SK-N-SH treated with all-trans-retinoic acid at 6 μM for 48 hours (cell line): ENCODE measurements around the gene GHRL.

ENCODE experiments used
- ATAC-seq: fragments of 200-7000 bp; cut with Tn5 transposase; 3 replicates; pipeline ENCODE4 v1.9.1; 2020; ENCODE audit warnings: mild to moderate bottlenecking, moderate library complexity
- ARNTL ChIP-seq: fragments of 450-650 bp; formaldehyde crosslinking; IDR thresholded peaks from 2 replicates; pipeline ENCODE4 v1.5.0; 2020; ENCODE audit warnings: low read depth, mild to moderate bottlenecking, moderate library complexity, borderline replicate concordance
- BACH2 ChIP-seq: fragments of 250-450 bp; sonication (Bioruptor Pico); IDR thresholded peaks from 2 replicates; pipeline ENCODE4 v1.9.0; 2021; ENCODE audit warnings: mild to moderate bottlenecking, borderline replicate concordance
- CSDC2 ChIP-seq: fragments of 250-450 bp; sonication (Bioruptor Pico); IDR thresholded peaks from 2 replicates; pipeline ENCODE4 v1.5.0; 2020; ENCODE audit warnings: mild to moderate bottlenecking, moderate library complexity
- ESRRG ChIP-seq: fragments of 250-450 bp; sonication (Bioruptor Pico); IDR thresholded peaks from 2 replicates; pipeline ENCODE4 v1.6.1; 2021; ENCODE audit warnings: mild to moderate bottlenecking
- ISL1 ChIP-seq: fragments of 250-450 bp; sonication (Bioruptor Pico); IDR thresholded peaks from 2 replicates; pipeline ENCODE4 v2.1.2; 2022; ENCODE audit warnings: mild to moderate bottlenecking, moderate library complexity
- OSR1 ChIP-seq: fragments of 250-450 bp; sonication (Bioruptor Pico); IDR thresholded peaks from 2 replicates; pipeline ENCODE4 v1.8.0; 2022; ENCODE audit warnings: moderate library complexity, mild to moderate bottlenecking, inconsistent platforms
- PPARA ChIP-seq: fragments of 250-450 bp; sonication (Bioruptor Pico); IDR thresholded peaks from 2 replicates; pipeline ENCODE4 v1.5.0; 2020; ENCODE audit warnings: mild to moderate bottlenecking, borderline replicate concordance
- RARB ChIP-seq: fragments of 250-450 bp; sonication (Bioruptor Pico); IDR thresholded peaks from 2 replicates; pipeline ENCODE4 v1.8.0; 2021; ENCODE audit warnings: mild to moderate bottlenecking, moderate library complexity
- SNAI2 ChIP-seq: fragments of 250-450 bp; sonication (Bioruptor Pico); IDR thresholded peaks from 2 replicates; pipeline ENCODE4 v1.5.0; 2020; ENCODE audit warnings: mild to moderate bottlenecking, moderate library complexity
- TCF4 ChIP-seq: fragments of 250-450 bp; sonication (Bioruptor Pico); IDR thresholded peaks from 2 replicates; pipeline ENCODE4 v1.8.0; 2021; ENCODE audit warnings: mild to moderate bottlenecking, moderate library complexity, borderline replicate concordance
- ZC3H10 ChIP-seq: fragments of 250-450 bp; sonication (Bioruptor Pico); IDR thresholded peaks from 2 replicates; pipeline ENCODE4 v1.5.1; 2021; ENCODE audit warnings: mild to moderate bottlenecking, moderate library complexity
- ZFP30 ChIP-seq: fragments of 450-650 bp; formaldehyde crosslinking; IDR thresholded peaks from 2 replicates; pipeline ENCODE4 v1.5.0; 2022; ENCODE audit warnings: mild to moderate bottlenecking, moderate library complexity
- ZNF565 ChIP-seq: fragments of 450-650 bp; formaldehyde crosslinking; conservative IDR thresholded peaks from 2 replicates; pipeline ENCODE4 v1.5.0; 2020; ENCODE audit warnings: low read depth, mild to moderate bottlenecking, moderate library complexity
- ZNF70 ChIP-seq: fragments of 450-650 bp; formaldehyde crosslinking; IDR thresholded peaks from 2 replicates; pipeline ENCODE4 v1.5.0; 2020; ENCODE audit warnings: mild to moderate bottlenecking, moderate library complexity
- ZNF8 ChIP-seq: fragments of 450-650 bp; formaldehyde crosslinking; IDR thresholded peaks from 2 replicates; pipeline ENCODE4 v1.5.0; 2020; ENCODE audit warnings: mild to moderate bottlenecking, moderate library complexity
- TF ChIP-seq, protein P1 (sequence below): fragments of 250-450 bp; sonication (Bioruptor Pico); IDR thresholded peaks from 2 replicates; pipeline ENCODE4 v1.8.0; 2020; ENCODE audit warnings: mild to moderate bottlenecking, moderate library complexity, borderline replicate concordance
- TF ChIP-seq, protein P2 (sequence below): fragments of 250-450 bp; sonication (Bioruptor Pico); IDR thresholded peaks from 2 replicates; pipeline ENCODE4 v1.5.1; 2021; ENCODE audit warnings: mild to moderate bottlenecking, moderate library complexity
- TF ChIP-seq, protein P3 (sequence below): fragments of 250-450 bp; sonication (Bioruptor Pico); IDR thresholded peaks from 2 replicates; pipeline ENCODE4 v1.8.0; 2021; ENCODE audit warnings: low read depth, mild to moderate bottlenecking, moderate library complexity, borderline replicate concordance
- TF ChIP-seq, protein P4 (sequence below): fragments of 250-450 bp; sonication (Bioruptor Pico); IDR thresholded peaks from 2 replicates; pipeline ENCODE4 v1.5.1; 2020; ENCODE audit warnings: low read depth, mild to moderate bottlenecking, moderate library complexity

The GHRL gene

DNA sequence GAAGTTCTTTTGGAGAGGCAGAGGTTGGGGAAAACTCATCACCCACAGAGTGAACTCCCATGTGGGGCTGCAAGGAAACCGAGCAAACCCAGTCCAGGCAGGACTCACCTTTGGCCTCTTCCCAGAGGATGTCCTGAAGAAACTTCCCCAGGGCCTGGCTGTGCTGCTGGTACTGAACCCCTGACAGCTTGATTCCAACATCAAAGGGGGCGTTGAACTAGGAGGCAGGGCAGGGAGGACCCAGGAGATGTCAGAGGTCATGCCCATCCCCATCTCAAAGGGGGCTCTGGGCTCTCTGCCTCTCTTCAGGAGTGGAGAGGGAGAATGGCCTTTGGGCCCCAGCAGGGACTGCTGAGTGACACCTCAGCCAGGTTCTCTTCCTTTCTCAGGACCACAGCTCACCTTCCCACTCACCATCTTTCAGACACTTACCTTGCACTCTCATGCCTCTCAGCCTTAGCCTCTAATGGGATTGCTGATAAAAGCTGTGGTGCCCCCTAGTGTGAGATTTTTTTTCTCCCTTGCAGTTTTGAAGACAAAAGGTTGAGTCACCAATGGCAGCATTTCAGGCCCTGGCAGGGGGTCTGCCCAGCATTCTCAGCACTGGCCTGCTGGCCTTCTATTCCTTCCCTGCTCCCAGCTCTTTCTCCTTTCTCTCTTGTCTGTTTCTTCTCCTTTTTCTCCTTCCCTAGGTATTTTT lies 6.0 kb downstream of the GHRL start (continued):
- TF ChIP-seq ZNF565: no peak
- TF ChIP-seq, all 23 proteins: peak for 0

DNA sequence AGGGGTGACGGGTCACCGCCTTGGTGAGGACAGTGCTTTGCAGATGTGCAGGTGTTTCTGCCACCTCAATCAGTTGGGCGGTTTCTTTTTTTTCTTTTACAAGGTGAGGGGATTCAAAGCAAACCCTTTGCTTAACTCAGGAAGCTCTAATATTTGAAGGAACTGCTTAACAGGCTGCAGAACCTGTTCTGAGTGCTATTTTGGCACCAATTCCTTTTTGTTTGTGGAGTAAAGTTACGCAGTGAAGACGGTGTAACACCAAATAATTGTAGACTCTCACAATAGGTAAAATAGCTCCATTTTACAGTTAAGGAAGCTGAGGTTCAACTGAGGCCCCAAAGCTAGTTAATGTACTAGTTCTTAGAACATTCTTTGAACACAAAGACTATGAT lies 6.6 kb downstream of the GHRL start:
- TF ChIP-seq PPARA (CRISPR knock-in tag) (no peak), ZNF70 (CRISPR knock-in tag) (no peak), CSDC2 (no peak), RARB (CRISPR knock-in tag) (no peak), ZNF565 (no peak), ZFP30 (CRISPR knock-in tag) (no peak), BACH2 (CRISPR knock-in tag) (no peak), OSR1 (CRISPR knock-in tag) (no peak), TCF4 (no peak), ARNTL (CRISPR knock-in tag) (no peak), ESRRG (CRISPR knock-in tag) (no peak), ZC3H10 (CRISPR knock-in tag) (no peak)
- TF ChIP-seq, protein P1, sequence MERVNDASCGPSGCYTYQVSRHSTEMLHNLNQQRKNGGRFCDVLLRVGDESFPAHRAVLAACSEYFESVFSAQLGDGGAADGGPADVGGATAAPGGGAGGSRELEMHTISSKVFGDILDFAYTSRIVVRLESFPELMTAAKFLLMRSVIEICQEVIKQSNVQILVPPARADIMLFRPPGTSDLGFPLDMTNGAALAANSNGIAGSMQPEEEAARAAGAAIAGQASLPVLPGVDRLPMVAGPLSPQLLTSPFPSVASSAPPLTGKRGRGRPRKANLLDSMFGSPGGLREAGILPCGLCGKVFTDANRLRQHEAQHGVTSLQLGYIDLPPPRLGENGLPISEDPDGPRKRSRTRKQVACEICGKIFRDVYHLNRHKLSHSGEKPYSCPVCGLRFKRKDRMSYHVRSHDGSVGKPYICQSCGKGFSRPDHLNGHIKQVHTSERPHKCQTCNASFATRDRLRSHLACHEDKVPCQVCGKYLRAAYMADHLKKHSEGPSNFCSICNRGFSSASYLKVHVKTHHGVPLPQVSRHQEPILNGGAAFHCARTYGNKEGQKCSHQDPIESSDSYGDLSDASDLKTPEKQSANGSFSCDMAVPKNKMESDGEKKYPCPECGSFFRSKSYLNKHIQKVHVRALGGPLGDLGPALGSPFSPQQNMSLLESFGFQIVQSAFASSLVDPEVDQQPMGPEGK: no peak
- TF ChIP-seq, protein P2, sequence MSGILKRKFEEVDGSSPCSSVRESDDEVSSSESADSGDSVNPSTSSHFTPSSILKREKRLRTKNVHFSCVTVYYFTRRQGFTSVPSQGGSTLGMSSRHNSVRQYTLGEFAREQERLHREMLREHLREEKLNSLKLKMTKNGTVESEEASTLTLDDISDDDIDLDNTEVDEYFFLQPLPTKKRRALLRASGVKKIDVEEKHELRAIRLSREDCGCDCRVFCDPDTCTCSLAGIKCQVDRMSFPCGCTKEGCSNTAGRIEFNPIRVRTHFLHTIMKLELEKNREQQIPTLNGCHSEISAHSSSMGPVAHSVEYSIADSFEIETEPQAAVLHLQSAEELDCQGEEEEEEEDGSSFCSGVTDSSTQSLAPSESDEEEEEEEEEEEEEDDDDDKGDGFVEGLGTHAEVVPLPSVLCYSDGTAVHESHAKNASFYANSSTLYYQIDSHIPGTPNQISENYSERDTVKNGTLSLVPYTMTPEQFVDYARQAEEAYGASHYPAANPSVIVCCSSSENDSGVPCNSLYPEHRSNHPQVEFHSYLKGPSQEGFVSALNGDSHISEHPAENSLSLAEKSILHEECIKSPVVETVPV (CRISPR knock-in tag): no peak
- TF ChIP-seq, protein P3, sequence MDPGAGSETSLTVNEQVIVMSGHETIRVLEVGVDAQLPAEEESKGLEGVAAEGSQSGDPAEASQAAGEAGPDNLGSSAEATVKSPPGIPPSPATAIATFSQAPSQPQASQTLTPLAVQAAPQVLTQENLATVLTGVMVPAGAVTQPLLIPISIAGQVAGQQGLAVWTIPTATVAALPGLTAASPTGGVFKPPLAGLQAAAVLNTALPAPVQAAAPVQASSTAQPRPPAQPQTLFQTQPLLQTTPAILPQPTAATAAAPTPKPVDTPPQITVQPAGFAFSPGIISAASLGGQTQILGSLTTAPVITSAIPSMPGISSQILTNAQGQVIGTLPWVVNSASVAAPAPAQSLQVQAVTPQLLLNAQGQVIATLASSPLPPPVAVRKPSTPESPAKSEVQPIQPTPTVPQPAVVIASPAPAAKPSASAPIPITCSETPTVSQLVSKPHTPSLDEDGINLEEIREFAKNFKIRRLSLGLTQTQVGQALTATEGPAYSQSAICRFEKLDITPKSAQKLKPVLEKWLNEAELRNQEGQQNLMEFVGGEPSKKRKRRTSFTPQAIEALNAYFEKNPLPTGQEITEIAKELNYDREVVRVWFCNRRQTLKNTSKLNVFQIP (CRISPR knock-in tag): no peak
- ATAC-seq: no peak

DNA sequence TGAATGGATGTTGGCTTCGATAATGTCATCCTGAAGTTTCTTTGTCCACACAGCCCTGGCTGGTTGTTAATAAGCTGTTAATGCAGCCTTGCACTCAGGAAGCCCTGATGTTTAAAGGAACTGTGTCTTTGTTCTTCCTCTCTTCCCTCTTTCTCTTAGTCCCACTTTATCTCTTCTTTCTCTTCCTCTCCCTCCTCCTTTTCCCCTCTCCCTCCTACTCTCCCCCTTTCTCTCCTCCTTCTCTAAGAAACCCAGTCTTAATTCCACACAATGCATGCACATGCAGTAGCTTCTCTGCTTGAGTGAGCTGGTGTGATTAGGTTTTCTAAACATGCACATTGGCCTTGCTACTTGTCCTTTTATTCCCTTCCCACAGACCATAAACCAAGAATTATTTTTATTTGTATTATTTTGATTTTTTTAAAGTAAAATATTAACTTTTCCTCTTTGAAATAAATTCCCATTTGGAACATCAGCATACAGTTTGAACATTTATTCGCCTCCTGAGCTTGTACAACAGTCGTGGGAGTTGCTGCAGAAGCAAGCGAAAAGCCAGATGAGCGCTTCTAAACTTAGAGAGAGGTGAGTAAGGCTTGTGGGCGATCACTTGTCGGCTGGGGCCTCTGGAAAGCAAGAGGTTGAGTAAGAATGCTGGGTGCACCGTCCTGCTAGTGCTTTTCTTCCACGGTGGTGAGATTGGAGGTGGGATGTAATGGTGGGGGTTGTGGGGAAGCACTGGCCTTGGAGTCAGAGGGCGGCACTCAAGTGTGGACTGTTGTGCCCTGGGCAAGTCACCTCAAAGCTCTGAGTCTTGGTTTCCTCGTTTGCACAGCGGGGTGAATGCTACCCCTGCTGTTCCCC lies 7.2 kb downstream of the GHRL start:
- ATAC-seq: no peak
- TF ChIP-seq PPARA (CRISPR knock-in tag) (no peak), ZC3H10 (CRISPR knock-in tag) (no peak), ZNF8 (no peak), ARNTL (CRISPR knock-in tag) (no peak), TCF4 (no peak), SNAI2 (no peak), ZNF70 (CRISPR knock-in tag) (no peak), ZNF565 (no peak), BACH2 (CRISPR knock-in tag) (no peak), ISL1 (CRISPR knock-in tag) (no peak), CSDC2 (no peak)
- TF ChIP-seq, protein P1: no peak
- TF ChIP-seq, protein P2 (CRISPR knock-in tag): no peak
- TF ChIP-seq, protein P4, sequence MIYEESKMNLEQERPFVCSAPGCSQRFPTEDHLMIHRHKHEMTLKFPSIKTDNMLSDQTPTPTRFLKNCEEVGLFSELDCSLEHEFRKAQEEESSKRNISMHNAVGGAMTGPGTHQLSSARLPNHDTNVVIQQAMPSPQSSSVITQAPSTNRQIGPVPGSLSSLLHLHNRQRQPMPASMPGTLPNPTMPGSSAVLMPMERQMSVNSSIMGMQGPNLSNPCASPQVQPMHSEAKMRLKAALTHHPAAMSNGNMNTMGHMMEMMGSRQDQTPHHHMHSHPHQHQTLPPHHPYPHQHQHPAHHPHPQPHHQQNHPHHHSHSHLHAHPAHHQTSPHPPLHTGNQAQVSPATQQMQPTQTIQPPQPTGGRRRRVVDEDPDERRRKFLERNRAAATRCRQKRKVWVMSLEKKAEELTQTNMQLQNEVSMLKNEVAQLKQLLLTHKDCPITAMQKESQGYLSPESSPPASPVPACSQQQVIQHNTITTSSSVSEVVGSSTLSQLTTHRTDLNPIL: no peak
- TF ChIP-seq, protein P3 (CRISPR knock-in tag): no peak
- TF ChIP-seq, all 23 proteins: peak for 0
